Measurements from ENCODE around the gene DAND5. TPM values are rescaled to one million over a fixed set of nuclear protein-coding genes. Genes with fewer than 3 reads are reported as not detected.

DAND5 gene
- polyA plus RNA-seq, 1 experiment, result not detected

DNA sequence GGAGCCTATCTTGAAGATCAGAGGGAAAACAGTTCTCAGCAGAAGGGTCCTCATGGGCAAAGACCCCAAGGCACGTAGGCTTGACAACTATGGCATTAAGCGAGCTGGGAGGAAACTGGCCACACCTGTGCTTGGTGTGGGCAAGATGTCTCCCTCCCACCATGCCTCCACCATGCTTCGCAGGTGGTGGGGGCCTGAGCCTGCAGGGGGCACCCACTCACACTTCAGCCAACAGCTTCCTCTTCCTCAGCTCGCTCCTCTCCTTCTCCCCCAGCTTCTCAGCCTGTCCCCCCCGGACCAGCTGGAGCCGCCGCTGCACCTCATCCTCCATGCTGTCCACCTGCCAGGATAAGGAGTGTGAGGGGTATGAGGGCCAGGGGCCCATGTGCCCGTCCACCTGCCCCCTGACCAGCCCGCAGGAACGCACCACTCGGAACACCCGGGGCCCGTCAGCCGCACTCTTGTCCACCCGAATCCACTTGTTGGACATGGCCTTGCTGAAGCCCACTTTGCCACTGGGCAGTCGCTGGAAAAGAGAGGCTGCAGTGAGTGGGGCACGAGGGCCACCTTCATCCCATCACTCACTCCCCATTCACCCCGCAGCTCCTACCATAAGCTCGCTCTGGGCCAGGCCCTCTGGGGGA is 39.3 kb upstream of the DAND5 start:
- H3K36me3 ChIP-seq (ENCODE audit: control insufficient read depth, insufficient read depth, low read length), result peaks cover 28% of the 10 kb centered on the region
- H3K27me3 ChIP-seq (ENCODE audit: control insufficient read depth, insufficient read depth, low read length), result no peaks in the 10 kb centered on the region
- ChIA-PET POLR2A (no interaction called here), CTCF (no interaction called here)
- no peak overlapping the region for H3K4me3 ChIP-seq (ENCODE audit: low read depth, low read length)
- DNase-seq (ENCODE audit: low read depth), result no peak
- TF ChIP-seq, protein P1, sequence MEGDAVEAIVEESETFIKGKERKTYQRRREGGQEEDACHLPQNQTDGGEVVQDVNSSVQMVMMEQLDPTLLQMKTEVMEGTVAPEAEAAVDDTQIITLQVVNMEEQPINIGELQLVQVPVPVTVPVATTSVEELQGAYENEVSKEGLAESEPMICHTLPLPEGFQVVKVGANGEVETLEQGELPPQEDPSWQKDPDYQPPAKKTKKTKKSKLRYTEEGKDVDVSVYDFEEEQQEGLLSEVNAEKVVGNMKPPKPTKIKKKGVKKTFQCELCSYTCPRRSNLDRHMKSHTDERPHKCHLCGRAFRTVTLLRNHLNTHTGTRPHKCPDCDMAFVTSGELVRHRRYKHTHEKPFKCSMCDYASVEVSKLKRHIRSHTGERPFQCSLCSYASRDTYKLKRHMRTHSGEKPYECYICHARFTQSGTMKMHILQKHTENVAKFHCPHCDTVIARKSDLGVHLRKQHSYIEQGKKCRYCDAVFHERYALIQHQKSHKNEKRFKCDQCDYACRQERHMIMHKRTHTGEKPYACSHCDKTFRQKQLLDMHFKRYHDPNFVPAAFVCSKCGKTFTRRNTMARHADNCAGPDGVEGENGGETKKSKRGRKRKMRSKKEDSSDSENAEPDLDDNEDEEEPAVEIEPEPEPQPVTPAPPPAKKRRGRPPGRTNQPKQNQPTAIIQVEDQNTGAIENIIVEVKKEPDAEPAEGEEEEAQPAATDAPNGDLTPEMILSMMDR (IDR thresholded peaks at IDR 0.05; ENCODE audit: insufficient read depth, low read depth, low read length), result no peak

DNA sequence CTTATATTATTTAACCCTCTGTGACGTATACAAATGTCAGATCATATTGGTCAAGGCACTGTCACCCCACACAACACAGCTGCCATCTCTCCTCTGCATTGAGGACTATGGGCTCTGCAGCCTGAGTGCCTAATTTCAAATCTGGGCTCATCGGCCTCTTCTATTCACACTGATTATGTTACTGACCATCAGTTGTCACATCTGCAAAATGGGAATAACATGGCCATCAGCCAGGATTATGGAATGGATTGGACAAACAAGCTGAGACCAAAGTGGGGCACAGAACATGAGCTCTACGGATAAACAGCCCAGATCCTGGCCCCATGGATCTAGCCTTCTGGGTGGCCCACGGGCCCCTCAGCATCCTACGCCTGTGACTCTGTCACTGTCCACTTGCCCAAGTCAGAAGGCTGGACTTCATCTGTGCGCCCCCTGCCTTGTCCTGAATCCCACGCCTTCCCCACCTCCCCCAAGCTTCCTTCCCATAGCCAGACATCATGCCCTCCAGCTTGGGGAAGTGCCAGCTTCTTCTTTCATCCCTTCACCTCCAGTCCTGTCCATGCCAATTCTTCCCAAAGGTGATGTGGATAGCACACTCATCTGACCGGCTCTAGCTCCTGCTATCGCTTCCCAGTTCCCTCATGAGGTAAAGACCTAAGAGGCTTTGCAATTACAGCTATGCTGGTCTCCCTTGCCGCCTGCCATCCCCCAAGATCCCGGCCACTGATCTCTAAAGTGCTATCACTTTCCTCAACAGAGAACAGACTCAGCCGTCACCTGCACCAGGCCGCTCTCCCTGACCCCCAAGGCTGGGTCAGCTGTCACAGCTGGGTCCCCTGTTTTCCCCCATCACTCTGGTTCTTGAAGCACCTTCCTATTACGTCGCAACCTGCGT is 36.7 kb upstream of the DAND5 start:
- ChIA-PET POLR2A (interaction anchor here (0.5 kb wide), 1 partner anchor 14 kb away, joined by 7 read pairs; no protein-coding TSS in a partner anchor), CTCF (interaction anchor here (1.2 to 2.2 kb wide), 2 partner anchors 14 to 32 kb away, joined by 3 to 9 read pairs; partner anchors contain the start of gene SYCE2)
- Histone ChIP-seq H3K4me3 (ENCODE audit: low read depth, low read length) (peak overlapping the region; percentile 94), H3K36me3 (ENCODE audit: control insufficient read depth, insufficient read depth, low read length) (peaks cover 19% of the 10 kb centered on the region), H3K27me3 (ENCODE audit: control insufficient read depth, insufficient read depth, low read length) (no peaks in the 10 kb centered on the region)
- TF ChIP-seq, protein P1 (IDR thresholded peaks at IDR 0.05; ENCODE audit: insufficient read depth, low read depth, low read length), result no peak
- DNase-seq (ENCODE audit: low read depth), result no peak

DNA sequence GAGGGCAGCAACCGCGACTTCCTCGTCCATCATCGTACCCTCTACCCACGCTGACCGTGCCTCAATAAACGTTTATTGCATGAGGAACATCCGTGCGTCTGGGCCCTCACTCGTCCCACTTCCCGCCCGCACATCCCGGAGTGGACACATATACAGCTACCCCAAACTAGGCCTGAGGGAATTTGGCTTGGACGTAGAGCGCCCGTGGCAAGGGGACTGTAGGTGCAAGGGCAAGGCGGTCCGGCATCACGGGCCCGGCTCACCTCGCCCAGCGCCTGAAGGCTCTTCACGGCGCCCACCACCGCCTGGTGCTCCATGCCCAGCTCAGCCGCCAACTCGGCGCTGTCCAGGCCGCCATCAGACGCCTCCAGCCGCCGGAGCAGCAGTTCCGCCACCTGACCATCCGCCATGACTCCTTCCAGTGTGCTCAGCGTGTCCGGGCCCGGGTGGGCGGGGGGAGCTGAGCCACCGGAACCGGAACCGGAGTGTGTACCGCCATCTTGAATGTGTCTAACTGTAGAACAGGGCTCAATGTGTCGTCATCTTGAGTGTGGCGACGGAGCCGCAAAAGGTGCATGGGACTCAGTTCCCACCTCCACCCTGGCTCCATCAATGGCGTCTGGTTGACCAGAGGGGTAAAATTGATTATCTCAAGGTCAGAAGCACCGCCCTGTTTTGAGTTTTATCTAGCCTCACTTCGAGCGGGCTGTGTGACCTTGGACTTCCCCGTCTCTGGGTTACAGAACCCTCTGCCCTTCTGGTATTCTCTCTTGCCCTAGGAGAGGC is 35.9 kb upstream of the DAND5 start, which contains the start of gene FARSA:
FARSA (minus strand) TSS at position 425 of the 786 bp plus-strand sequence; CDS start at position 410, 15 bp downstream.
- ChIA-PET CTCF (interaction anchor here (1.2 to 2.2 kb wide), 2 partner anchors 15 to 32 kb away, joined by 3 to 9 read pairs; partner anchors contain the start of gene SYCE2), POLR2A (interaction anchor here (0.5 to 0.7 kb wide), 4 partner anchors 9 to 158 kb away, joined by 3 to 7 read pairs (median 3); partner anchors contain the start of gene GCDH)
- TF ChIP-seq, protein P1 (IDR thresholded peaks at IDR 0.05; ENCODE audit: insufficient read depth, low read depth, low read length), result no peak
- Histone ChIP-seq H3K4me3 (ENCODE audit: low read depth, low read length) (peak within 1 kb of the TSS; percentile 94), H3K27me3 (ENCODE audit: control insufficient read depth, insufficient read depth, low read length) (no peaks in the 10 kb centered on the region), H3K36me3 (ENCODE audit: control insufficient read depth, insufficient read depth, low read length) (peaks cover 13% of the 10 kb centered on the region)
- DNase-seq (ENCODE audit: low read depth), result no peak

DNA sequence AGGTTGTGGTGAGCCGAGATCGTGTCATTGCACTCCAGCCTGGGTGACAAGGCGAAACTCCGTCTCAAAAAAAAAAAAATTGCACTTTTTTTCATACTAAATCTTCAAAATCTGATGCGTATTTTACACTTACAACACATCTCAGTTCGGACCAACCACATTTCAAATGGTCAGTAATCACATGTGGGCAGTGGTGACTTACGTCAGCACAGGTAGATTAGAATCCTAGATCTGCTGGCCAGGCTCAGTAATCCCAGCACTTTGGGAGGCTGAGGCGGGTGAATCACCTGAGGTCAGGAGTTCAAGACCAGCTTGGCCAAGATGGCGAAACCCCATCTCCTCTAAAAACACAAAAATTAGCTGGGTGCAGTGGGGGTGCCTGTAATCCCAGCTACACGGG is 34.3 kb upstream of the DAND5 start:
- no peak for DNase-seq (ENCODE audit: low read depth)
- Histone ChIP-seq H3K4me3 (ENCODE audit: low read depth, low read length) (no peak overlapping the region), H3K27me3 (ENCODE audit: control insufficient read depth, insufficient read depth, low read length) (no peaks in the 10 kb centered on the region), H3K36me3 (ENCODE audit: control insufficient read depth, insufficient read depth, low read length) (peaks cover 7% of the 10 kb centered on the region)
- ChIA-PET POLR2A (no interaction called here), CTCF (no interaction called here)
- TF ChIP-seq, protein P1 (IDR thresholded peaks at IDR 0.05; ENCODE audit: insufficient read depth, low read depth, low read length), result no peak

All from BJ (cell line).